ENCODE results near the gene RPN2. TPM values are rescaled to one million over a fixed set of nuclear protein-coding genes. Genes with fewer than 3 reads are reported as not detected.

Gene RPN2
- total and polyA plus RNA-seq, 5 donors: 72.1 to 119 (median 110) TPM

- intact Hi-C loops (cut with DNase I): loop anchor here in 2 of 4 donors (5.0 kb wide), 1 partner anchor 332 kb away; no protein-coding TSS in a partner anchor
- ATAC-seq: no peak
- H3K4me1 ChIP-seq (ENCODE audit: control insufficient read depth, insufficient read depth, low read length): no peaks in the 10 kb centered on the region
- no peaks in the 10 kb centered on the region for H3K27me3 ChIP-seq (ENCODE audit: control insufficient read depth, insufficient read depth)
- WGBS: 92% methylated on average over 4 of the region's 4 CpGs
- DNase-seq: no peak
- no peaks in the 10 kb centered on the region for H3K9me3 ChIP-seq (ENCODE audit: control insufficient read depth, low read length)
- H3K27ac ChIP-seq (ENCODE audit: low read length): no peak overlapping the region
- no peak overlapping the region for H3K4me3 ChIP-seq (ENCODE audit: low read length)
Observed at GRCh38 chr20:37200376-37200775, 21.2 kb downstream of the RPN2 start.

GRCh38 chr20:37200926-37201826 is 22.0 kb downstream of the RPN2 start:
- Histone ChIP-seq H3K9me3 (ENCODE audit: control insufficient read depth, low read length) (no peaks in the 10 kb centered on the region), H3K4me3 (ENCODE audit: low read length) (no peak overlapping the region), H3K27me3 (ENCODE audit: control insufficient read depth, insufficient read depth) (no peaks in the 10 kb centered on the region), H3K27ac (ENCODE audit: low read length) (no peak overlapping the region), H3K4me1 (ENCODE audit: control insufficient read depth, insufficient read depth, low read length) (no peaks in the 10 kb centered on the region)
- WGBS: 94% methylated on average over 13 of the region's 13 CpGs
- intact Hi-C loops (cut with DNase I): loop anchor here in 2 of 4 donors (5.0 kb wide), 1 partner anchor 331 kb away; no protein-coding TSS in a partner anchor
- DNase-seq (no peak), ATAC-seq (no peak)

GRCh38 chr20:37201827-37202162 is 22.7 kb downstream of the RPN2 start:
- no peaks in the 10 kb centered on the region for H3K4me1 ChIP-seq (ENCODE audit: control insufficient read depth, insufficient read depth, low read length)
- no peaks in the 10 kb centered on the region for H3K27me3 ChIP-seq (ENCODE audit: control insufficient read depth, insufficient read depth)
- intact Hi-C loops (cut with DNase I): loop anchor here in 2 of 4 donors (5.0 kb wide), 1 partner anchor 331 kb away; no protein-coding TSS in a partner anchor
- H3K9me3 ChIP-seq (ENCODE audit: control insufficient read depth, low read length): no peaks in the 10 kb centered on the region
- 62% methylated on average over 2 of the region's 2 CpGs for WGBS
- H3K4me3 ChIP-seq (ENCODE audit: low read length): no peak overlapping the region
- ATAC-seq (no peak), DNase-seq (no peak)
- H3K27ac ChIP-seq (ENCODE audit: low read length): no peak overlapping the region

GRCh38 chr20:37202267-37202943 is 23.3 kb downstream of the RPN2 start:
- no peaks in the 10 kb centered on the region for H3K4me1 ChIP-seq (ENCODE audit: control insufficient read depth, insufficient read depth, low read length)
- H3K4me3 ChIP-seq (ENCODE audit: low read length): no peak overlapping the region
- ATAC-seq (peak in 1 of 2 donors; percentile 68), DNase-seq (peak in 1 of 3 donors; percentile 64)
- no peaks in the 10 kb centered on the region for H3K9me3 ChIP-seq (ENCODE audit: control insufficient read depth, low read length)
- intact Hi-C loops (cut with DNase I): loop anchor here in 2 of 4 donors (5.0 kb wide), 1 partner anchor 330 kb away; no protein-coding TSS in a partner anchor
- H3K27ac ChIP-seq (ENCODE audit: low read length): no peak overlapping the region
- no peaks in the 10 kb centered on the region for H3K27me3 ChIP-seq (ENCODE audit: control insufficient read depth, insufficient read depth)
- WGBS: 49% methylated on average over 6 of the region's 6 CpGs

GRCh38 chr20:37204056-37204455 is 24.9 kb downstream of the RPN2 start:
- 69% methylated on average over 3 of the region's 3 CpGs for WGBS
- intact Hi-C loops (cut with DNase I): loop anchor here in 2 of 4 donors (5.0 kb wide), 1 partner anchor 328 kb away; no protein-coding TSS in a partner anchor
- no peaks in the 10 kb centered on the region for H3K4me1 ChIP-seq (ENCODE audit: control insufficient read depth, insufficient read depth, low read length)
- no peak for ATAC-seq
- H3K4me3 ChIP-seq (ENCODE audit: low read length): no peak overlapping the region
- no peaks in the 10 kb centered on the region for H3K27me3 ChIP-seq (ENCODE audit: control insufficient read depth, insufficient read depth)
- DNase-seq: no peak
- H3K9me3 ChIP-seq (ENCODE audit: control insufficient read depth, low read length): no peaks in the 10 kb centered on the region
- no peak overlapping the region for H3K27ac ChIP-seq (ENCODE audit: low read length)

GRCh38 chr20:37205130-37205529 is 26.0 kb downstream of the RPN2 start:
- ATAC-seq (no peak), DNase-seq (no peak)
- intact Hi-C loops (cut with DNase I): no loop called here
- no peaks in the 10 kb centered on the region for H3K27me3 ChIP-seq (ENCODE audit: control insufficient read depth, insufficient read depth)
- 65% methylated on average over 6 of the region's 6 CpGs for WGBS
- no peak overlapping the region for H3K27ac ChIP-seq (ENCODE audit: low read length)
- no peaks in the 10 kb centered on the region for H3K9me3 ChIP-seq (ENCODE audit: control insufficient read depth, low read length)
- no peak overlapping the region for H3K4me3 ChIP-seq (ENCODE audit: low read length)
- no peaks in the 10 kb centered on the region for H3K4me1 ChIP-seq (ENCODE audit: control insufficient read depth, insufficient read depth, low read length)

- 54% methylated on average over 2 of the region's 2 CpGs for WGBS
- intact Hi-C loops (cut with DNase I): no loop called here
- ATAC-seq (no peak), DNase-seq (no peak)
- Histone ChIP-seq H3K4me3 (ENCODE audit: low read length) (no peak overlapping the region), H3K9me3 (ENCODE audit: control insufficient read depth, low read length) (no peaks in the 10 kb centered on the region), H3K4me1 (ENCODE audit: control insufficient read depth, insufficient read depth, low read length) (no peaks in the 10 kb centered on the region), H3K27me3 (ENCODE audit: control insufficient read depth, insufficient read depth) (no peaks in the 10 kb centered on the region), H3K27ac (ENCODE audit: low read length) (no peak overlapping the region)
Observed at GRCh38 chr20:37205794-37206193, 26.7 kb downstream of the RPN2 start.

- no peak overlapping the region for H3K4me3 ChIP-seq (ENCODE audit: low read length)
- ATAC-seq: no peak
Observed at GRCh38 chr20:37207171-37207570, 28.0 kb downstream of the RPN2 start.

GRCh38 chr20:37209193-37209592 is 30.1 kb downstream of the RPN2 start:
- no peak overlapping the region for H3K27ac ChIP-seq (ENCODE audit: low read length)
- intact Hi-C loops (cut with DNase I): no loop called here
- no peaks in the 10 kb centered on the region for H3K4me1 ChIP-seq (ENCODE audit: control insufficient read depth, insufficient read depth, low read length)
- H3K27me3 ChIP-seq (ENCODE audit: control insufficient read depth, insufficient read depth): no peaks in the 10 kb centered on the region
- no peaks in the 10 kb centered on the region for H3K9me3 ChIP-seq (ENCODE audit: control insufficient read depth, low read length)
- WGBS: 96% methylated on average over 3 of the region's 3 CpGs
- H3K4me3 ChIP-seq (ENCODE audit: low read length): no peak overlapping the region
- no peak for DNase-seq
- ATAC-seq: no peak

More at GRCh38 chr20:37207171-37207570, 28.0 kb downstream of the RPN2 start:
- Histone ChIP-seq H3K27ac (ENCODE audit: low read length) (no peak overlapping the region), H3K4me1 (ENCODE audit: control insufficient read depth, insufficient read depth, low read length) (no peaks in the 10 kb centered on the region), H3K9me3 (ENCODE audit: control insufficient read depth, low read length) (no peaks in the 10 kb centered on the region), H3K27me3 (ENCODE audit: control insufficient read depth, insufficient read depth) (no peaks in the 10 kb centered on the region)
- WGBS: 83% methylated on average over 11 of the region's 11 CpGs
- no peak for DNase-seq
- intact Hi-C loops (cut with DNase I): no loop called here

GRCh38 chr20:37209661-37210314 is 30.7 kb downstream of the RPN2 start:
- 92% methylated on average over 6 of the region's 6 CpGs for WGBS
- ATAC-seq (no peak), DNase-seq (no peak)
- no peaks in the 10 kb centered on the region for H3K4me1 ChIP-seq (ENCODE audit: control insufficient read depth, insufficient read depth, low read length)
- H3K27ac ChIP-seq (ENCODE audit: low read length): no peak overlapping the region
- intact Hi-C loops (cut with DNase I): no loop called here
- no peaks in the 10 kb centered on the region for H3K9me3 ChIP-seq (ENCODE audit: control insufficient read depth, low read length)
- no peaks in the 10 kb centered on the region for H3K27me3 ChIP-seq (ENCODE audit: control insufficient read depth, insufficient read depth)
- no peak overlapping the region for H3K4me3 ChIP-seq (ENCODE audit: low read length)

- no peak for DNase-seq
- intact Hi-C loops (cut with DNase I): no loop called here
- Histone ChIP-seq H3K27ac (ENCODE audit: low read length) (no peak overlapping the region), H3K27me3 (ENCODE audit: control insufficient read depth, insufficient read depth) (no peaks in the 10 kb centered on the region), H3K4me3 (ENCODE audit: low read length) (no peak overlapping the region), H3K9me3 (ENCODE audit: control insufficient read depth, low read length) (no peaks in the 10 kb centered on the region), H3K4me1 (ENCODE audit: control insufficient read depth, insufficient read depth, low read length) (no peaks in the 10 kb centered on the region)
- 96% methylated on average over 4 of the region's 4 CpGs for WGBS
- no peak for ATAC-seq
Observed at GRCh38 chr20:37218441-37218840, 39.3 kb downstream of the RPN2 start.

All from right cardiac atrium (tissue), 5 donors.